ENCODE measurements around the gene ADAM8. TPM values are rescaled to one million over a fixed set of nuclear protein-coding genes. Genes with fewer than 3 reads are reported as not detected.
"Not testable (repeated sequence)": the region's sequence is repeated elsewhere in the genome, so short reads cannot be mapped to it uniquely, and the experiment has no call there.

ADAM8 gene
- total RNA-seq, 1 experiment from 2014 or later: 113 TPM

DNA sequence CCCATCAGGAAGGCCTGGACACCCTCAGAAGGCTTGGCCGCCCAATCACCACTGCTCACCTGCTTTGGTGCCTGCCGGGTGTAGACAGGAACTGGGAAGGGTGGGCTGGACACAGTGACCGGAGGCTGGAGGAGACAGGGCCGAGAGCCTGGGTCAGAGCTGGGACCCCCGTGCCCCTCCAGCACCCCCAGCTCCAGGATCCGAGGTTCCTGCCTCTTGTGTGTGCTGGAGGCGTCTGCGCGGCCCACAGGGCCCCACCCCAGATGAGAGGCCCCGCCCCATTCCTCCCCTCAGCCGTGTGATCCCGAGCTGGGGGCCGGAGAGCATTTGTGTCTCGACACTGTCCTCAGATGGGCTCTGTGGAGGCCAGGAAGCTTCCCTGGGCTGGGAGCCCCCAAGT lies 9.4 kb downstream of the ADAM8 start:
- TF ChIP-seq EZH2phosphoT487 (IDR thresholded peaks at IDR 0.05; ENCODE audit: borderline replicate concordance, low read length) (no peak), EZH2 (IDR thresholded peaks at IDR 0.05; ENCODE audit: low read length, unreplicated experiment) (no peak)
- TF ChIP-seq, protein P1, sequence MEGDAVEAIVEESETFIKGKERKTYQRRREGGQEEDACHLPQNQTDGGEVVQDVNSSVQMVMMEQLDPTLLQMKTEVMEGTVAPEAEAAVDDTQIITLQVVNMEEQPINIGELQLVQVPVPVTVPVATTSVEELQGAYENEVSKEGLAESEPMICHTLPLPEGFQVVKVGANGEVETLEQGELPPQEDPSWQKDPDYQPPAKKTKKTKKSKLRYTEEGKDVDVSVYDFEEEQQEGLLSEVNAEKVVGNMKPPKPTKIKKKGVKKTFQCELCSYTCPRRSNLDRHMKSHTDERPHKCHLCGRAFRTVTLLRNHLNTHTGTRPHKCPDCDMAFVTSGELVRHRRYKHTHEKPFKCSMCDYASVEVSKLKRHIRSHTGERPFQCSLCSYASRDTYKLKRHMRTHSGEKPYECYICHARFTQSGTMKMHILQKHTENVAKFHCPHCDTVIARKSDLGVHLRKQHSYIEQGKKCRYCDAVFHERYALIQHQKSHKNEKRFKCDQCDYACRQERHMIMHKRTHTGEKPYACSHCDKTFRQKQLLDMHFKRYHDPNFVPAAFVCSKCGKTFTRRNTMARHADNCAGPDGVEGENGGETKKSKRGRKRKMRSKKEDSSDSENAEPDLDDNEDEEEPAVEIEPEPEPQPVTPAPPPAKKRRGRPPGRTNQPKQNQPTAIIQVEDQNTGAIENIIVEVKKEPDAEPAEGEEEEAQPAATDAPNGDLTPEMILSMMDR (conservative IDR thresholded peaks at IDR 0.05; ENCODE audit: low read depth, low read length): no peak
- Histone ChIP-seq H3K9ac (ENCODE audit: low read length) (no peak overlapping the region), H3K27me3 (ENCODE audit: low read length) (no peaks in the 10 kb centered on the region), H4K20me1 (ENCODE audit: low read length) (no peaks in the 10 kb centered on the region), H3K4me1 (ENCODE audit: insufficient read depth, low read length) (peaks cover 22% of the 10 kb centered on the region), H3K9me2 (replicated peaks; ENCODE audit: low read length) (no peaks in the 10 kb centered on the region), H3K27ac (ENCODE audit: low read length) (no peak overlapping the region), H3K36me3 (ENCODE audit: low read depth, low read length) (peaks cover 5% of the 10 kb centered on the region; the same call in 1 of the 2 replicates), H3F3A (ENCODE audit: low read length, unreplicated experiment) (no peaks in the 10 kb centered on the region), H3K4me3 (ENCODE audit: low read length) (no peak overlapping the region), H2AFZ (ENCODE audit: low read length) (no peak overlapping the region), H3K9me3 (ENCODE audit: low read length) (no peaks in the 10 kb centered on the region), H3K79me2 (ENCODE audit: low read length) (no peaks in the 10 kb centered on the region), H3K4me2 (ENCODE audit: low read length) (no peak overlapping the region)
- no peak for DNase-seq
- BruUV-seq (replicated peaks): no TSS peak
- intact Hi-C loops (cut with micrococcal nuclease): no loop called here
- ChIA-PET CTCF (no interaction called here), POLR2A (ENCODE audit: unreplicated experiment) (no interaction called here)
- no peak for ATAC-seq

DNA sequence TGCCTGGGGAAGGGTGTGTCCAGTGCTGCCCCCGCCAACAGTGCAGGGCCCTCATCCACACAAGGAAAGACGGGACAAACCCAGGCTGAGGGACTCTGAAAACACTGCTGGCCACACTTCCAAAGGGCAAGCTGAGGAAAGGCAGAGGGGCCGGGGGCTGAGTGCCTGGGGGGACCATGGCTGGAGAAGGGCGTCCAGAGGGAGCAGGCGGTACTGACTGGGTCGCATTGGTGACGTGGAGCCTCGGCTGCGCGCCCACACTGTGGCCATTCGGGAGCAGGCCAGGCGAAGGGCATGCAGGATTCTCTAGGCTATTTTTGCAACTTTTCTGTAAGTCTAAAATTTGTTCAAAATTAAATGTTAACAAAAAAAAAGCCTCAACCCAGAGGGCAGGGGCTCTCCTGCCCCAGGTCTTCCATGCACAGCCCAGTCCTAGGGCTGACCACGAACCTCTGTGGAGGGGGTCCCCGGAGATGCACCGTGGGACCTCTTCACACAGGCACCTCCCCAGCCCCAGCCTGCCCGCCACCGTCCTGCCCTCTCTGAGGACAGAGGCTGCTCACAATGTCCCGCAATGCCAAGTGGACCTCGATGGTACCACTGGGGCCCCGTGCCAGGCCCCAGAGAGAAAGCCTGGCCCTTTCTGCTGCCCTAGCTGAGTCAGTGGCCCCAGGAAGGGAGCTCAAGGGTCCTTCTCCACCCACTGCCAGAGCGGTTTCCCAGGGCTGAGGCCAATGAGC lies 10.4 kb downstream of the ADAM8 start:
- Histone ChIP-seq H3K9me3 (ENCODE audit: low read length) (no peaks in the 10 kb centered on the region), H3K4me2 (ENCODE audit: low read length) (no peak overlapping the region), H3F3A (ENCODE audit: low read length, unreplicated experiment) (no peaks in the 10 kb centered on the region), H3K4me3 (ENCODE audit: low read length) (no peak overlapping the region), H2AFZ (ENCODE audit: low read length) (no peak overlapping the region), H3K36me3 (ENCODE audit: low read depth, low read length) (peaks cover 5% of the 10 kb centered on the region; the same call in 1 of the 2 replicates), H3K27ac (ENCODE audit: low read length) (no peak overlapping the region), H3K79me2 (ENCODE audit: low read length) (no peaks in the 10 kb centered on the region), H4K20me1 (ENCODE audit: low read length) (no peaks in the 10 kb centered on the region), H3K27me3 (ENCODE audit: low read length) (no peaks in the 10 kb centered on the region), H3K9me2 (replicated peaks; ENCODE audit: low read length) (no peaks in the 10 kb centered on the region), H3K9ac (ENCODE audit: low read length) (no peak overlapping the region), H3K4me1 (ENCODE audit: insufficient read depth, low read length) (peaks cover 27% of the 10 kb centered on the region)
- intact Hi-C loops (cut with micrococcal nuclease): no loop called here
- TF ChIP-seq, protein P1 (conservative IDR thresholded peaks at IDR 0.05; ENCODE audit: low read depth, low read length): no peak
- TF ChIP-seq EZH2 (IDR thresholded peaks at IDR 0.05; ENCODE audit: low read length, unreplicated experiment): no peak
- no peak for TF ChIP-seq EZH2phosphoT487 (IDR thresholded peaks at IDR 0.05; ENCODE audit: borderline replicate concordance, low read length)
- no peak for DNase-seq
- POLR2A ChIA-PET (ENCODE audit: unreplicated experiment): interaction anchor here (0.7 kb wide), 1 partner anchor 27 kb away, joined by 4 read pairs; no protein-coding TSS in a partner anchor
- no TSS peak for BruUV-seq (replicated peaks)
- CTCF ChIA-PET: no interaction called here
- no peak for ATAC-seq

DNA sequence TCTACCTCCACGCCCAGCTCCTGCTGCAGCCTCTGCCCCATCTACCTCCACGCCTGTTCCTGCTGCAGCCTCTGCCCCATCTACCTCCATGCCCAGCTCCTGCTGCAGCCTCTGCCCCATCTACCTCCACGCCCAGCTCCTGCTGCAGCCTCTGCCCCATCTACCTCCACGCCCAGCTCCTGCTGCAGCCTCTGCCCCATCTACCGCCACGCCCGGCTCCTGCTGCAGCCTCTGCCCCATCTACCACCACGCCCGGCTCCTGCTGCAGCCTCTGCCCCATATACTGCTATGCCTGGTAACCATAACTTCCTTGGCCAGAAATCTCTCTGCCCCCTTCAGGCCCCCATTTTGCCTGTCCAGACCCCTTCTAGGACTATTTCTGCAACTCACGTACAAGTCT lies 11.6 kb downstream of the ADAM8 start:
- H3K27me3 ChIP-seq (ENCODE audit: low read length); ATAC-seq; H3K79me2 ChIP-seq (ENCODE audit: low read length); H4K20me1 ChIP-seq (ENCODE audit: low read length); DNase-seq; BruUV-seq (replicated peaks); H3K36me3 ChIP-seq (ENCODE audit: low read depth, low read length); H3K4me3 ChIP-seq (ENCODE audit: low read length); H2AFZ ChIP-seq (ENCODE audit: low read length); POLR2A ChIA-PET (ENCODE audit: unreplicated experiment); CTCF ChIA-PET; H3K9me2 ChIP-seq (replicated peaks; ENCODE audit: low read length); H3K9ac ChIP-seq (ENCODE audit: low read length); intact Hi-C loops (cut with micrococcal nuclease); H3K9me3 ChIP-seq (ENCODE audit: low read length); H3F3A ChIP-seq (ENCODE audit: low read length, unreplicated experiment): not testable (repeated sequence)
- Histone ChIP-seq H3K4me2 (ENCODE audit: low read length) (peak overlapping the region; percentile 10; the same call in 1 of the 2 replicates), H3K4me1 (ENCODE audit: insufficient read depth, low read length) (peaks cover 39% of the 10 kb centered on the region), H3K27ac (ENCODE audit: low read length) (peak overlapping the region; percentile 32)

All from PC-3 (cell line).